ENCODE results near the gene ARHGAP25. TPM values are rescaled to one million over a fixed set of nuclear protein-coding genes. Genes with fewer than 3 reads are reported as not detected.

The ARHGAP25 gene
- total and polyA plus RNA-seq, 2 experiments from 2014 or later, result 1.9 to 2.0 TPM

DNA sequence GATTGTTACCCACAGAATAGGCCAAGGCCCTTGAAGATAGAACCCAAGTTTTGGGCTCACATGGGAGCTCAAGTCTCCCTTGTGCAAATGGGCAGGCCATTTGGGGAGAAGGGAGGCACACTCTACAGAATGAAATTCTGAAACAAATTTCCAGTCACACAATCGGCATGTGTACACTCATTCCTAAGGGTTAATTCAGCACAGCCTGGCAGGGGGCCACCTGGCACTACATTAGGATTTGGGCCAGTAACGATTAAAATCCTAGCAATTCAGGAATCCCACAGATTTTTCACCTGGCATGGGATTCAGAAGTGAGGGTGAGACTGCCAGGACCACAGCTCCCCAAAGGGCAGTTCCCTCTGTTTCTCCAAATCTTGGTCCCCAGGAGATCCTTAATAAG, 90.2 kb downstream of the ARHGAP25 start:
- no peaks in the 10 kb centered on the region for H3F3A ChIP-seq (replicated peaks; ENCODE audit: low read depth)
- ATAC-seq (no peak), DNase-seq (ENCODE audit: low spot score) (no peak)
- no peaks in the 10 kb centered on the region for H4K20me1 ChIP-seq (replicated peaks; ENCODE audit: insufficient read depth)
- H3K9me2 ChIP-seq (ENCODE audit: insufficient read depth), result no peaks in the 10 kb centered on the region
- peaks cover 8% of the 10 kb centered on the region for H3K27me3 Mint-ChIP-seq (ENCODE audit: insufficient read depth, low read depth, poor library complexity)
- H3K36me3 Mint-ChIP-seq (ENCODE audit: low read depth), result no peaks in the 10 kb centered on the region; the same call in 2 of the 3 replicates
- H3K36me3 ChIP-seq (ENCODE audit: insufficient read depth), result no peaks in the 10 kb centered on the region
- H3K27me3 ChIP-seq (ENCODE audit: insufficient read depth), result no peaks in the 10 kb centered on the region
- H3K4me1 Mint-ChIP-seq, result peaks cover 8% of the 10 kb centered on the region
- no peak overlapping the region for H2AFZ ChIP-seq
- no peaks in the 10 kb centered on the region for H3K79me2 ChIP-seq (replicated peaks; ENCODE audit: insufficient read depth)
- H3K4me1 ChIP-seq (ENCODE audit: insufficient read depth), result 0 out of 2 replicates have a peak, but pooled peaks cover 8% of the 10 kb centered on the region
- no peak overlapping the region for H3K27ac Mint-ChIP-seq
- no peak overlapping the region for H3K4me3 ChIP-seq
- no peak overlapping the region for H3K4me3 Mint-ChIP-seq
- no peak for TF ChIP-seq ZNF114 (CRISPR knock-in tag; IDR thresholded peaks at IDR 0.05)
- TF ChIP-seq, protein P1, sequence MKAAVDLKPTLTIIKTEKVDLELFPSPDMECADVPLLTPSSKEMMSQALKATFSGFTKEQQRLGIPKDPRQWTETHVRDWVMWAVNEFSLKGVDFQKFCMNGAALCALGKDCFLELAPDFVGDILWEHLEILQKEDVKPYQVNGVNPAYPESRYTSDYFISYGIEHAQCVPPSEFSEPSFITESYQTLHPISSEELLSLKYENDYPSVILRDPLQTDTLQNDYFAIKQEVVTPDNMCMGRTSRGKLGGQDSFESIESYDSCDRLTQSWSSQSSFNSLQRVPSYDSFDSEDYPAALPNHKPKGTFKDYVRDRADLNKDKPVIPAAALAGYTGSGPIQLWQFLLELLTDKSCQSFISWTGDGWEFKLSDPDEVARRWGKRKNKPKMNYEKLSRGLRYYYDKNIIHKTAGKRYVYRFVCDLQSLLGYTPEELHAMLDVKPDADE (IDR thresholded peaks at IDR 0.05), result no peak
- TF ChIP-seq POLR2AphosphoS5 (IDR thresholded peaks at IDR 0.05; ENCODE audit: low read depth), result no peak
- TF ChIP-seq ZNF331 (CRISPR knock-in tag; IDR thresholded peaks at IDR 0.05; ENCODE audit: low read depth), result no peak
- TF ChIP-seq EZH2phosphoT487 (IDR thresholded peaks at IDR 0.05; ENCODE audit: unreplicated experiment), result no peak
- TF ChIP-seq ZNF462 (CRISPR knock-in tag; IDR thresholded peaks at IDR 0.05), result no peak
- no peak for TF ChIP-seq EZH2 (IDR thresholded peaks at IDR 0.05; ENCODE audit: low read depth, unreplicated experiment)
- no peak for TF ChIP-seq NANOG (IDR thresholded peaks at IDR 0.05; ENCODE audit: borderline replicate concordance)
- no peak for TF ChIP-seq REST (IDR thresholded peaks at IDR 0.05; ENCODE audit: unreplicated experiment)
- no peak for TF ChIP-seq CREB1 (CRISPR knock-in tag; IDR thresholded peaks at IDR 0.05; ENCODE audit: low read depth)
- TF ChIP-seq JUNB (IDR thresholded peaks at IDR 0.05; ENCODE audit: unreplicated experiment), result no peak
- TF ChIP-seq STAT1 (IDR thresholded peaks at IDR 0.05; ENCODE audit: unreplicated experiment), result no peak
- TF ChIP-seq, protein P2, sequence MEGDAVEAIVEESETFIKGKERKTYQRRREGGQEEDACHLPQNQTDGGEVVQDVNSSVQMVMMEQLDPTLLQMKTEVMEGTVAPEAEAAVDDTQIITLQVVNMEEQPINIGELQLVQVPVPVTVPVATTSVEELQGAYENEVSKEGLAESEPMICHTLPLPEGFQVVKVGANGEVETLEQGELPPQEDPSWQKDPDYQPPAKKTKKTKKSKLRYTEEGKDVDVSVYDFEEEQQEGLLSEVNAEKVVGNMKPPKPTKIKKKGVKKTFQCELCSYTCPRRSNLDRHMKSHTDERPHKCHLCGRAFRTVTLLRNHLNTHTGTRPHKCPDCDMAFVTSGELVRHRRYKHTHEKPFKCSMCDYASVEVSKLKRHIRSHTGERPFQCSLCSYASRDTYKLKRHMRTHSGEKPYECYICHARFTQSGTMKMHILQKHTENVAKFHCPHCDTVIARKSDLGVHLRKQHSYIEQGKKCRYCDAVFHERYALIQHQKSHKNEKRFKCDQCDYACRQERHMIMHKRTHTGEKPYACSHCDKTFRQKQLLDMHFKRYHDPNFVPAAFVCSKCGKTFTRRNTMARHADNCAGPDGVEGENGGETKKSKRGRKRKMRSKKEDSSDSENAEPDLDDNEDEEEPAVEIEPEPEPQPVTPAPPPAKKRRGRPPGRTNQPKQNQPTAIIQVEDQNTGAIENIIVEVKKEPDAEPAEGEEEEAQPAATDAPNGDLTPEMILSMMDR (conservative IDR thresholded peaks at IDR 0.05; ENCODE audit: low read depth in 2 of 2), result no peak
- H3K9me3 Mint-ChIP-seq, result no peaks in the 10 kb centered on the region
- no peak overlapping the region for H3K4me2 ChIP-seq
- H3K27ac ChIP-seq (ENCODE audit: low read depth), result no peak overlapping the region
